GM23338 (cell line): ENCODE data around the gene GIPC2.

Source experiments
- CREB1 ChIP-seq: fragments of 250-450 bp; sonication (Bioruptor Pico); IDR thresholded peaks from 2 replicates; pipeline ENCODE4 v1.5.0; 2020; ENCODE audit warnings: low read depth, mild to moderate bottlenecking, moderate library complexity
- CTCF ChIP-seq, 2 experiments: fragments of 200-600 bp in 1 of 2; sonication (generic) in 1 of 2; conservative IDR thresholded peaks; 2 replicates each; pipeline versions ENCODE4 v1.5.1 to v1.6.1; 2016 to 2017; ENCODE audit warnings: antibody characterized with exemption in 2 of 2, low read depth in 2 of 2, mild to moderate bottlenecking in 2 of 2, moderate library complexity in 1 of 2
- EZH2 ChIP-seq: fragments of 200-600 bp; sonication (generic); IDR thresholded peaks from one replicate; pipeline ENCODE4 v1.8.0; 2017; ENCODE audit warnings: antibody characterized with exemption, mild to moderate bottlenecking, low read depth; ENCODE audit not compliant: unreplicated experiment
- EZH2phosphoT487 ChIP-seq: fragments of 200-600 bp; sonication (generic); IDR thresholded peaks from one replicate; pipeline ENCODE4 v1.8.1; 2018; ENCODE audit warnings: antibody characterized with exemption; ENCODE audit not compliant: unreplicated experiment
- POLR2AphosphoS5 ChIP-seq: IDR thresholded peaks from 2 replicates; pipeline ENCODE4 v1.6.1; 2016; ENCODE audit warnings: antibody characterized with exemption, low read depth

GRCh38 chr1:78015148-78015547, 30.6 kb upstream of the GIPC2 start:
- TF ChIP-seq CTCF (conservative IDR thresholded peaks at IDR 0.05; ENCODE audit: low read depth in 2 of 2) (no peak), CREB1 (no peak), EZH2phosphoT487 (no peak), POLR2AphosphoS5 (no peak), EZH2 (no peak)
